ENCODE results near the gene TRAM2. TPM values are rescaled to one million over a fixed set of nuclear protein-coding genes. Genes with fewer than 3 reads are reported as not detected.

TRAM2 gene
- total RNA-seq, 1 donor from 2014 or later: 159 TPM

DNA sequence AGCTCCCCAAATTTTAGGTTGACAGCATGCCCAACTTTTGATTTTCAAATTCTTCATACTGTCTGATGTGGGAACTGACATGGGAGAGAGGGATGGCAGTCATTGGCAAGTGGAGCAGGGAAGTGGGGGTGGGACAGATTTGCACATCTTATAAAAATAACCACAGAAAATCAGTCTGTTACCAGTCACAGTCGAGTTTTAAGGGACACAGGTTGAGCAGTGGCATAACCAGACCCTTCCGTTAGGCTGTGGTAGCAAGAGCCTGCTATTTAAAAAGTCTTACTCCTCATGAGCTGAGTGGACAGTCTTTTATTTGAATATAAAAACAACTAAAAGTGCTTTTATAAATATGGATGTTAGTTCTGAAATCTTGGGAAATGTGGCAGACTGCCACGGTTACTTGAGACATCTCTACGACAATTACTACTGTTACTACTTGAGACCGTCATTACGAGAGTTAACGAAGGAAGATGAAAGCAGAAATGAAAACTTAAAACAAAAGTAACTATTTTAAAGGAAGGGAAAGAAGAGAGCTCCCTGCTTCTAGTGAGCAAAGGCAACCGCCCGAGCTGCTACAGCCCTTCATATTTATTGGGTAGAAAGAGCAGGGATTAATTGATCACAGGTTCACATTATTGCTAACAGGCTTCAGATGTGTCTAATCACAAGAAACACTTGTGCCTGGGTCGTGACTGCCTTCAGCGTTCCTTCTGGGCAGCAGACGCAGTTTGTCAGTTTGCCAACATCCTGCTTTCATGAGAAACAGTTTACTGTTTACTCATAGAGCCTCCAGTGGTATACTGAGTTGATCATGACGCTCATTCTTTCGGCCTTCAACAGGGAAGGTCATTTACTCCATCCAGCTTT is 85.4 kb downstream of the TRAM2 start:
- Mint-ChIP-seq H3K27ac (ENCODE audit: unreplicated experiment) (no peak overlapping the region), H3K4me3 (ENCODE audit: unreplicated experiment) (no peak overlapping the region), H3K9me3 (ENCODE audit: low read depth) (peaks cover 4% of the 10 kb centered on the region), H3K27me3 (ENCODE audit: low read depth) (no peaks in the 10 kb centered on the region), H3K36me3 (ENCODE audit: low read depth) (peaks cover 7% of the 10 kb centered on the region), H3K4me1 (ENCODE audit: low read depth) (peaks cover 23% of the 10 kb centered on the region)
- TF ChIP-seq, protein P1, sequence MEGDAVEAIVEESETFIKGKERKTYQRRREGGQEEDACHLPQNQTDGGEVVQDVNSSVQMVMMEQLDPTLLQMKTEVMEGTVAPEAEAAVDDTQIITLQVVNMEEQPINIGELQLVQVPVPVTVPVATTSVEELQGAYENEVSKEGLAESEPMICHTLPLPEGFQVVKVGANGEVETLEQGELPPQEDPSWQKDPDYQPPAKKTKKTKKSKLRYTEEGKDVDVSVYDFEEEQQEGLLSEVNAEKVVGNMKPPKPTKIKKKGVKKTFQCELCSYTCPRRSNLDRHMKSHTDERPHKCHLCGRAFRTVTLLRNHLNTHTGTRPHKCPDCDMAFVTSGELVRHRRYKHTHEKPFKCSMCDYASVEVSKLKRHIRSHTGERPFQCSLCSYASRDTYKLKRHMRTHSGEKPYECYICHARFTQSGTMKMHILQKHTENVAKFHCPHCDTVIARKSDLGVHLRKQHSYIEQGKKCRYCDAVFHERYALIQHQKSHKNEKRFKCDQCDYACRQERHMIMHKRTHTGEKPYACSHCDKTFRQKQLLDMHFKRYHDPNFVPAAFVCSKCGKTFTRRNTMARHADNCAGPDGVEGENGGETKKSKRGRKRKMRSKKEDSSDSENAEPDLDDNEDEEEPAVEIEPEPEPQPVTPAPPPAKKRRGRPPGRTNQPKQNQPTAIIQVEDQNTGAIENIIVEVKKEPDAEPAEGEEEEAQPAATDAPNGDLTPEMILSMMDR (IDR thresholded peaks at IDR 0.05): no peak
- DNase-seq (ENCODE audit: low spot score): no peak

DNA sequence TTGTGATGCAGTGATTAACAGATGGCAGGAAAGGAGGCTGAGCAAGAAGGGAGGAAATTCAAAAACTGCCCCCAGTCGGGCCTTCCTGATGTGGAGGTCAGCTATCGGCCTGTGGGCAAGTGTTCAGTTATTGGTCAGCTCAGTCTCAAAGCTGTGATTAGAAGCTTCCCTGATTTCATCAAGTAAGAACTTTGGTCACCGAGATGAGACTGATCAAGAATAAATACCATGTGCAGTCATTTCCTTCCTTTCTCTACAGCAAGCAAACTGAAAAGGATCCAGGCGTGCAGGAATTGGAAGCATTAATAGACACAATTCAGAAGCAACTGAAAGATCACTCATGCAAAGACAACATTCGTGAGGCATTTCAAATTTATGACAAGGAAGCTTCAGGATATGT is 87.0 kb downstream of the TRAM2 start:
- no peaks in the 10 kb centered on the region for H3K27me3 Mint-ChIP-seq (ENCODE audit: low read depth)
- no peak overlapping the region for H3K4me3 Mint-ChIP-seq (ENCODE audit: unreplicated experiment)
- H3K4me1 Mint-ChIP-seq (ENCODE audit: low read depth): peaks cover 23% of the 10 kb centered on the region
- peaks cover under 1% of the 10 kb centered on the region for H3K9me3 Mint-ChIP-seq (ENCODE audit: low read depth)
- H3K36me3 Mint-ChIP-seq (ENCODE audit: low read depth): peaks cover 1% of the 10 kb centered on the region
- TF ChIP-seq, protein P1 (IDR thresholded peaks at IDR 0.05): no peak
- DNase-seq (ENCODE audit: low spot score): no peak
- H3K27ac Mint-ChIP-seq (ENCODE audit: unreplicated experiment): no peak overlapping the region

DNA sequence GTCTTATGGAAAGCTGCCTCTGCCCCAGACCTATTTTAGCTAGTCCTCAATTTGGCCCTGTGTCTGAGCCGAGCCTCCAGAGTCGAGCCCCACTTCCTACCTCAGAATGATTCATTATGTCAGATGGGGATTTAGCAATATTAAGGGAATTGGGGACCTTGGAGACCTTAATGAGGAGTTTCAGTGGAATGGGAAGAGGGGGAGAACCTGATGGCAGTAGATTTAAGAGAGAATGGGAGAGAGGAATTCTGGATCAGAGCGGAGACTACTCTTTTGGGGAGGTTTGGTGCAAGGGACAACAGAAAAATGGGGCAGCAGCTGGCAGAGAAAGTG is 93.2 kb downstream of the TRAM2 start:
- Mint-ChIP-seq H3K4me3 (ENCODE audit: unreplicated experiment) (no peak overlapping the region), H3K36me3 (ENCODE audit: low read depth) (peaks cover 1% of the 10 kb centered on the region), H3K27ac (ENCODE audit: unreplicated experiment) (no peak overlapping the region), H3K27me3 (ENCODE audit: low read depth) (no peaks in the 10 kb centered on the region), H3K9me3 (ENCODE audit: low read depth) (no peaks in the 10 kb centered on the region), H3K4me1 (ENCODE audit: low read depth) (no peaks in the 10 kb centered on the region)
- no peak for DNase-seq (ENCODE audit: low spot score)
- TF ChIP-seq, protein P1 (IDR thresholded peaks at IDR 0.05): no peak

DNA sequence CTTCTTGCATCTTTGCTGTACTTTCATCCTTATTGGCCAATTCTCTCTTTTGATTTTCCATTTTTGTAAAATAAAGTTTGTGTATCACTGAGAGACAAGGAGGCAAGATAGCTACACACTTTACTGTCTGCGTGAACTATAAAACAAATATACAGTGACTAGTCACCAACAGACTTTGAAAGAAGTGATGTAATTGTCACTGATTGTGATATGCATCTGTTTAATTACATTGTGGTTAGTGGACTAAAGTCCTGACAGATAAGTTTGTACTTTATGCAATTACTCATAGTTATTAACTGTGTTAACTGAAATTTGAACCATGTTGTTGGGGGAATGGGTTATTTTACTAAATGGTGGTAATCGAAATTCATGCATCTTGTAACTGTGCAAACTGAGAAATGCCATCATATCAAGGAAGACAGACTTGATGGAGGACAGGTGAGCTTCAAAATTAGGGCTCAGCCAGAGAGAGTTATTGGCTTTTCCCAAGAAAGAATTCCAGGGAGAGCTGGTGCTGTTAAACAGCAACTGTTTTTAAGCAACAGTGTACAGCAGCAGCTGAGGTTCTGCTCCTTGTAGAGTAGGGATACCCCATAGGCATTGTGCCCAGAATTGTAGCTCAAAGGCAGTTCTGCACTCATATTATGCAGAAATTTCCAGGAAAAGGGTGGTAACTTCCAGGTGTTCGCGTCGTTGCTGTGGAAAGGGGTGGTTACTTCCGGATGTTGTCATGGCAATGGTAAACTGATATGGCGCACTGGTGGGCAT is 93.8 kb downstream of the TRAM2 start:
- Mint-ChIP-seq H3K27me3 (ENCODE audit: low read depth) (no peaks in the 10 kb centered on the region), H3K4me3 (ENCODE audit: unreplicated experiment) (no peak overlapping the region), H3K36me3 (ENCODE audit: low read depth) (peaks cover 1% of the 10 kb centered on the region), H3K4me1 (ENCODE audit: low read depth) (no peaks in the 10 kb centered on the region), H3K9me3 (ENCODE audit: low read depth) (no peaks in the 10 kb centered on the region), H3K27ac (ENCODE audit: unreplicated experiment) (no peak overlapping the region)
- no peak for DNase-seq (ENCODE audit: low spot score)
- TF ChIP-seq, protein P1 (IDR thresholded peaks at IDR 0.05): no peak

DNA sequence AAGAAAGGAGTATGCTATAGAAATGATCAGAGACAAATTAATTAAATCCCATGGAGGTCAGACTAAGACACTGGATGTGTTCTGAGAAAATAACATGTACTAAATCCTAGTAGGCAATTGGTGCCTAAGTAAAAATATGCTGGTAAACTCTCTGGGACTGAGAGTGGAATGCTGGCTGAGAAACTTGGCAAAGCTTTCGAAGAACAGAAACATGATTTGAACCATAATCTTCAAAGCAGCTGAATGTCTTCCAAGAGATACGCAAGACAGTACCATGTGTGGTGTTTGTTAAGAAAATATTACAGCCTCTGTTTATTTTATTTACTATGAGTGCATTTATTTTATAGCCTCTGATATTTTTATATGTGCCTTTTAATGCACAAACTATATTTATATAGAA is 101.6 kb downstream of the TRAM2 start:
- Mint-ChIP-seq H3K27me3 (ENCODE audit: low read depth) (no peaks in the 10 kb centered on the region), H3K36me3 (ENCODE audit: low read depth) (no peaks in the 10 kb centered on the region), H3K4me1 (ENCODE audit: low read depth) (peaks cover 8% of the 10 kb centered on the region), H3K4me3 (ENCODE audit: unreplicated experiment) (no peak overlapping the region), H3K27ac (ENCODE audit: unreplicated experiment) (no peak overlapping the region), H3K9me3 (ENCODE audit: low read depth) (peaks cover 4% of the 10 kb centered on the region)
- DNase-seq (ENCODE audit: low spot score): no peak
- TF ChIP-seq, protein P1 (IDR thresholded peaks at IDR 0.05): no peak
